Tibial nerve (tissue), 4 donors: Measurements from ENCODE around the gene ZNF697. TPM values are rescaled to one million over a fixed set of nuclear protein-coding genes. Genes with fewer than 3 reads are reported as not detected.

Experiments
- DNase-seq, 2 donors: peaks; one replicate each; pipeline ENCODE4 v3.0.0-alpha.2; 2019; ENCODE audit warnings: low spot score in 2 of 2
- H3K27ac ChIP-seq, 4 donors: fragments of 200-600 bp; sonication (generic) in 3 of 4; one replicate each; pipeline ENCODE4 v1.5.1; 2017 to 2019; ENCODE audit warnings: mild to moderate bottlenecking in 1 of 4
- H3K27me3 ChIP-seq, 2 donors: fragments of 200-600 bp; sonication (generic) in 1 of 2; one replicate each; pipeline versions ENCODE4 v1.5.1 to v1.6.0; 2017 to 2019
- H3K36me3 ChIP-seq, 3 donors: fragments of 200-600 bp; sonication (generic); one replicate each; pipeline ENCODE4 v1.5.1; 2018 to 2019
- H3K4me1 ChIP-seq, 4 donors: fragments of 200-600 bp; sonication (generic) in 3 of 4; one replicate each; pipeline ENCODE4 v1.5.1; 2017 to 2019
- H3K4me3 ChIP-seq, 4 donors: fragments of 200-600 bp; sonication (generic) in 3 of 4; one replicate each; pipeline ENCODE4 v1.5.1; 2017 to 2019; ENCODE audit warnings: mild to moderate bottlenecking in 1 of 4, moderate library complexity in 1 of 4
- H3K9me3 ChIP-seq, 4 donors: fragments of 200-600 bp; sonication (generic) in 3 of 4; one replicate each; pipeline ENCODE4 v1.5.1; 2017 to 2019
- CTCF ChIP-seq, 5 experiments: fragments of 200-600 bp in 3 of 5; fragments of 450-650 bp in 2 of 5; sonication (generic) in 3 of 5; IDR thresholded peaks; one replicate each; pipeline ENCODE4 v1.5.1; 2016 to 2019; ENCODE audit warnings: antibody characterized with exemption in 5 of 5, mild to moderate bottlenecking in 3 of 5, moderate library complexity in 2 of 5
- EP300 ChIP-seq, 2 donors: sonication (generic); formaldehyde crosslinking; IDR thresholded peaks; one replicate each; pipeline ENCODE4 v1.6.1; 2017; ENCODE audit warnings: antibody characterized with exemption in 2 of 2, mild to moderate bottlenecking in 1 of 2
- POLR2A ChIP-seq, 2 donors: fragments of 450-650 bp; IDR thresholded peaks; one replicate each; pipeline ENCODE4 v1.6.1; 2017; ENCODE audit warnings: antibody characterized with exemption in 2 of 2, mild to moderate bottlenecking in 2 of 2, moderate library complexity in 2 of 2
- WGBS, 2 donors: methylation state at CpG; one replicate each; pipeline ENCODE4 v1.1.5; 2018; 5-methylcytosine and 5-hydroxymethylcytosine counted together
- total RNA-seq, 4 donors: library from RNA; depleted of rRNA; stranded (reverse); fragments of >200 nt; gene quantifications; one replicate each; pipeline ENCODE4 v1.1.0, GENCODE V29; 2016

Gene ZNF697
- total RNA-seq, 4 donors from 2014 or later, result 3.3 to 9.0 (median 4.9) TPM

- 32 to 50% methylated on average over 1 of the region's 1 CpG for WGBS, 2 donors
- no peak for DNase-seq
- Histone ChIP-seq H3K9me3 (no peaks in the 10 kb centered on the region), H3K36me3 (no peaks in the 10 kb centered on the region), H3K27me3 (no peaks in the 10 kb centered on the region), H3K27ac (no peak overlapping the region), H3K4me3 (no peak overlapping the region), H3K4me1 (no peaks in the 10 kb centered on the region)
- TF ChIP-seq POLR2A (IDR thresholded peaks at IDR 0.05) (no peak), CTCF (IDR thresholded peaks at IDR 0.05) (no peak), EP300 (IDR thresholded peaks at IDR 0.05) (no peak)
These were observed 47.1 kb downstream of the ZNF697 start for GRCh38 chr1:119600976-119601375.

- no peak overlapping the region for H3K27ac ChIP-seq
- no peaks in the 10 kb centered on the region for H3K36me3 ChIP-seq
- no peak for DNase-seq
- TF ChIP-seq CTCF (IDR thresholded peaks at IDR 0.05) (no peak), POLR2A (IDR thresholded peaks at IDR 0.05) (no peak), EP300 (IDR thresholded peaks at IDR 0.05) (no peak)
- H3K9me3 ChIP-seq, result no peaks in the 10 kb centered on the region
- no peak overlapping the region for H3K4me3 ChIP-seq
- H3K4me1 ChIP-seq, result peaks cover 0 to 2% (median 0%) of the 10 kb centered on the region in 4 donors
- WGBS, 2 donors, result 93% methylated on average over 4 of the region's 4 CpGs
- H3K27me3 ChIP-seq, result no peaks in the 10 kb centered on the region
These were observed 47.5 kb downstream of the ZNF697 start for GRCh38 chr1:119600561-119600960.

GRCh38 chr1:119595606-119596005, 52.5 kb downstream of the ZNF697 start:
- Histone ChIP-seq H3K36me3 (no peaks in the 10 kb centered on the region), H3K4me1 (peaks cover 0 to 10% (median 0%) of the 10 kb centered on the region in 4 donors), H3K27ac (peak overlapping the region in 1 of 4 donors; percentile 40), H3K9me3 (no peaks in the 10 kb centered on the region), H3K27me3 (no peaks in the 10 kb centered on the region), H3K4me3 (no peak overlapping the region)
- WGBS, 2 donors, result 26 to 38% methylated on average over 2 of the region's 2 CpGs
- TF ChIP-seq POLR2A (IDR thresholded peaks at IDR 0.05), result no peak
- TF ChIP-seq CTCF (IDR thresholded peaks at IDR 0.05), result no peak
- TF ChIP-seq EP300 (IDR thresholded peaks at IDR 0.05), result no peak
- no peak for DNase-seq

- TF ChIP-seq CTCF (IDR thresholded peaks at IDR 0.05), result no peak
- no peak for TF ChIP-seq POLR2A (IDR thresholded peaks at IDR 0.05)
- TF ChIP-seq EP300 (IDR thresholded peaks at IDR 0.05), result no peak
- no peak overlapping the region for H3K4me3 ChIP-seq
These were observed 52.9 kb downstream of the ZNF697 start for GRCh38 chr1:119595168-119595567.

GRCh38 chr1:119594376-119594775, 53.7 kb downstream of the ZNF697 start:
- Histone ChIP-seq H3K27me3 (no peaks in the 10 kb centered on the region), H3K4me1 (peaks cover 0 to 10% (median 0%) of the 10 kb centered on the region in 4 donors), H3K9me3 (no peaks in the 10 kb centered on the region), H3K36me3 (no peaks in the 10 kb centered on the region), H3K27ac (no peak overlapping the region), H3K4me3 (no peak overlapping the region)
- 76 to 79% methylated on average over 1 of the region's 1 CpG for WGBS, 2 donors
- DNase-seq, result no peak
- TF ChIP-seq POLR2A (IDR thresholded peaks at IDR 0.05) (no peak), CTCF (IDR thresholded peaks at IDR 0.05) (no peak), EP300 (IDR thresholded peaks at IDR 0.05) (no peak)

More at GRCh38 chr1:119595168-119595567, 52.9 kb downstream of the ZNF697 start:
- no peaks in the 10 kb centered on the region for H3K36me3 ChIP-seq
- DNase-seq, result no peak
- 32 to 50% methylated on average over 2 of the region's 2 CpGs for WGBS, 2 donors
- H3K4me1 ChIP-seq, result peaks cover 0 to 10% (median 0%) of the 10 kb centered on the region in 4 donors
- no peaks in the 10 kb centered on the region for H3K9me3 ChIP-seq
- H3K27ac ChIP-seq, result peak overlapping the region in 1 of 4 donors; percentile 40
- no peaks in the 10 kb centered on the region for H3K27me3 ChIP-seq
